22Rv1 (cell line): Measurements from ENCODE around the gene MAP4.
"Not testable (repeated sequence)": the region's sequence is repeated elsewhere in the genome, so short reads cannot be mapped to it uniquely, and the experiment has no call there.

ENCODE experiments used
- H3K27ac ChIP-seq: fragments of 450-650 bp; 2 replicates; pipeline ENCODE4 v1.5.1; 2017
- ZFX ChIP-seq: fragments of 450-650 bp; IDR thresholded peaks from 2 replicates; pipeline ENCODE4 v1.6.1; 2017; ENCODE audit warnings: antibody characterized with exemption, borderline replicate concordance
- TF ChIP-seq, protein P1 (sequence below): fragments of 450-650 bp; IDR thresholded peaks from 2 replicates; pipeline ENCODE4 v1.5.1; 2017; ENCODE audit warnings: mild to moderate bottlenecking

Gene MAP4

DNA sequence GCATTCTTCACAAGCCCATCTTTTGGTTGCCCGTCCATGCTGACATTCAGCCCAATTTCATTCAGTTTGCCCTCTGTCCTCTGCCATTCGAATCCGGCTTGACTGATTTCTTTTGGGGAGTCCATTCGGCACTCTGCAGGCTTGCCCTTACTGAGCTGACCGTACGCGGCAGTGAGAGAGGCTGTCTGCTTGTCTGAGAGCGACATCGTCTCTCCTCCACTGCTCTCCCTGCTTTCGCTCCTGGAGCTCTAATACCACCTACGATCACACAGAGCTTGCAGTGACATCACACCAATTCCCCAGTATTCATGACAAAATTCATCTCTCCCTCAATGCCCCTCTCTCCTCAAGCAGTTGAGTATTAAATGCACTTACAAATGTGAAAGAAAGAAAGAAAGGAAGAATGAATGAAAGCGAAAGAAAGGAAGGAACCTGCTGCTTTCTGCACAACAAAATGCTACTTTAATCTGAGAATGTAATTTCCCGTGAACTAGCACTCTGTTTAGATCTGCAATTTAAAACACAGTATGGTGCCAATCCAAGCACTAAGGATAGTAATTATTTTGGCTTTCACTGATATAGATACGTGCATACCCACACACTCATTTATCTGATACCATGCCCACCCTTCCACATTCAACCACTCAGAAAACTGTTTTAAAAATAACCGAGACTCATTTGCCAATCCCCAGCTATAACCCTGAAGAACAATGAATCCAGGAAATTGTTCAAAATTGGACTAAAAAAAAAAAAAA is 123.8 kb downstream of the MAP4 start:
- H3K27ac ChIP-seq, result no peak overlapping the region
- TF ChIP-seq ZFX, result no peak
- TF ChIP-seq, protein P1, sequence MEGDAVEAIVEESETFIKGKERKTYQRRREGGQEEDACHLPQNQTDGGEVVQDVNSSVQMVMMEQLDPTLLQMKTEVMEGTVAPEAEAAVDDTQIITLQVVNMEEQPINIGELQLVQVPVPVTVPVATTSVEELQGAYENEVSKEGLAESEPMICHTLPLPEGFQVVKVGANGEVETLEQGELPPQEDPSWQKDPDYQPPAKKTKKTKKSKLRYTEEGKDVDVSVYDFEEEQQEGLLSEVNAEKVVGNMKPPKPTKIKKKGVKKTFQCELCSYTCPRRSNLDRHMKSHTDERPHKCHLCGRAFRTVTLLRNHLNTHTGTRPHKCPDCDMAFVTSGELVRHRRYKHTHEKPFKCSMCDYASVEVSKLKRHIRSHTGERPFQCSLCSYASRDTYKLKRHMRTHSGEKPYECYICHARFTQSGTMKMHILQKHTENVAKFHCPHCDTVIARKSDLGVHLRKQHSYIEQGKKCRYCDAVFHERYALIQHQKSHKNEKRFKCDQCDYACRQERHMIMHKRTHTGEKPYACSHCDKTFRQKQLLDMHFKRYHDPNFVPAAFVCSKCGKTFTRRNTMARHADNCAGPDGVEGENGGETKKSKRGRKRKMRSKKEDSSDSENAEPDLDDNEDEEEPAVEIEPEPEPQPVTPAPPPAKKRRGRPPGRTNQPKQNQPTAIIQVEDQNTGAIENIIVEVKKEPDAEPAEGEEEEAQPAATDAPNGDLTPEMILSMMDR, result no peak

DNA sequence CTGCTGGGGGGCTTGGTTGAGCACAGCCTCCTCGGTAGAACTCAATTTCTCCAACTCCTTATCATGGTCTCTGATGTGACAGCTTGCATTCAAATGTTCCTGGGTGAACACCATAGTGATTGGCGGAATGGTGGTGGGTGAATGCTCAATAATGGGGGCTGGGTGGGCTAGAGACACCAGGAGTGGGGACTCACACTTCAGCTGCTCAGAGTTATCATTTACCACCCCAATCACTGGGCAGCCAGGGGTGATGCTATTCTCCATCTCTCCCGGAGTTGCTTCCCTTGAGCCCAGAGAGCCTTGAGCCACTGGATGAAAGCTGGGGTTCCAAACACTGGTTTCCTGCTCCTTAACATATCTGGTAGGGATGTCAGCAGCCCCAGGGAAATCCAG is 124.6 kb downstream of the MAP4 start:
- no peak overlapping the region for H3K27ac ChIP-seq
- TF ChIP-seq, protein P1, result no peak
- TF ChIP-seq ZFX, result no peak

DNA sequence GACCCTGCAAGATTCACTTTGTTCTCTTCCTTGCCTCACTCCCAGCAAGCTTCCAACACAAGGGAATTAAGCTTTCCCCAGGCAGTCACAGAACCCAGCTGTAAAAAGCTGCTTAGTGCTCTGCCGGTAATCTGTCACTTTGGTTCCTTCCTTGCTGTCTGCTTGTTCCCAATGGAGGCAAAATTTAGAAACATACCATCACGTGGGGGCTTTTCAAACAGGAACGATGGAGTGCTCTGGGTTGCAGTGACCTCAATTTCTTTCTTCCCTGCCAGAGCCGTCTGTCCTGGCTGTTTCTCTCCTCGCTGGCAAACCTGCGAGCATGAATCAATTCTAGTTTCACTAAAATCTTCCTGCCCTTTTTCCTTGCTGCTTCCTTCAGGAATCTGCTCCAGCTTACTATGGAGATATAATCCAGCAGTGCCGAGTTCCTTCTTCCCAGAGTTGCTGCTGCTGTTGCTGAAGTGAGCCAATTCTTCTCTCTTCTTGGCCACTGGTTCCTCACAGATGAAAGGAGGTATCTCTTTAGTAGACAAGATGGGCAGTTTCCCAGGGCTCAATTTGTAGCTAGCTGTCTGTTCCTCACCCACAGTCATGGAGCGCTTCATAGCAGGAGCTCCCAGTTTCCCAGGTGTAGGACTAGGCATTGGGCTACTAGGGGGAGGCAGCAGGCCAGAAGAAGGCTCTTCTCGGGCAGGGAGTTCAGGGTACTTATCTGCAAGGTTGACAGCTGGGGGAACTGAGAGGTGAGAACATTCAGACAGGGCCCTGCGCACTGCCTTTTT is 125.2 kb downstream of the MAP4 start:
- TF ChIP-seq, protein P1, result no peak
- TF ChIP-seq ZFX, result no peak
- H3K27ac ChIP-seq, result no peak overlapping the region

DNA sequence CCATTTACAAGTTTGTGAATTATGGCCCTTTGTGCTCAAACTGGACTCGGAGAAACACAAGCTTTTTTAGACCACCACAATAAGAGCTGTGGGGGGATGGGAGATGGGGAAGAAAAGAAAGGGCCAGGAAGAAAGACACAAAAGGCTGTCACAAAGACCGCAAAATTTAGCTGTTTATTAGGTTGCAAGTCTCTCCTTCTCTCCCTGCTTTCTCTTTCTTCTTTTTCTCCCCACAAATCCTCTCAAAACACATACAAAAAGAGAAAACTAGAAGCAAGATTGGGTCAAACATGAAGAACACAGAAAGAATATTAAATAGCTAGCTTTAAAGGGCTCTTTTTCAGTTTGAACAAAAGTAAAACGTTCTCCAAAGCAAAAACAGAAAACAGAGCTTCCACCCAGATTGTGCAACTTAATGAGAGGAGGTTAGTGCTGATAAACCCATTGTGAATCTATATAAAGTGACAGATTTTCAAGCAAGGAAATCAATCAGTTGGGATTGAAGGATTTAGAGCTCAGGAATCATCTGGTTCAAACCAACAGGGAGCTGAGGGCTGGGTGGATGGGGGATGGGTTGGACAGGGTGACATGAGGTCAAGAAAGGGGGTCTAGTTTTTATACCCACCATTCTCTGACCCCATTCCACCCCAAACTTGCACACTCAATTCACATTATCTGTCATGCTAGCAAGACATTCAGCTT is 125.9 kb downstream of the MAP4 start:
- TF ChIP-seq, protein P1, result no peak
- no peak for TF ChIP-seq ZFX
- H3K27ac ChIP-seq, result no peak overlapping the region

DNA sequence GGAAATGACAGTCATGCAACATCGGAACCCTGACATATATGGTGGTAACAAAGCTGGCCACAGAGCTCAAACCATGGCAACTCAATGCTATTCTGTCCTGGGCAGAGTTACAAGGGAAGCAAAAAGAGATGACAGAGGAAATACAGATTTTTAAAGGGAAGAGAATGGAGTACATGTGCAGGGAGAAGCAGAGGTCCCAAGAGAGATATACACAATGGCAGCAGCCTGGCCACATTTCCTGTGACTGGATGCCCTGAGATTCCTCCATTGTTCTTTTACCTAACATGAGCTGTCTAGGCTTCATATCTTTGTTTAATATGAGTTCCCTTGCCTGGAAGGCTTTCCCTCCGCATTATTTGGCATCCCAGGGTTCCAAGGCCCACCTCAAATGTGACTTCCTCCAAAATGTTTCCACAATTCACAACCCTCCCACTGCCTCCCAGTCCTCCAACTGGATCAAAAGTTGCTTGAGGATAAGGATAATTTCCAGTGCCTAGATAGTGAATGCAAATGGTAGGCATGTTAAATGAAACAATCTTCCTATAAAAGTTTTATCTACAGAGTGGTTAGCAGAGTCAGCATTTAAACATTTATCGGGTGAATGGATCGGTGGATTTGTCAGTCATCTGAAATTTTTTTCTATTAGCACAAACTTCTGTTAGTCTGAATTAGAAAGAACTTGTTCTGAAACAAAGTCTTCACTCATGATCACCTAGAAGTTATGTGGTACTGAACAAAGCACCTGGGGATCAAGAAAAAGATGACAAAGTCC is 127.0 kb downstream of the MAP4 start:
- no peak overlapping the region for H3K27ac ChIP-seq
- no peak for TF ChIP-seq ZFX
- TF ChIP-seq, protein P1, result no peak

DNA sequence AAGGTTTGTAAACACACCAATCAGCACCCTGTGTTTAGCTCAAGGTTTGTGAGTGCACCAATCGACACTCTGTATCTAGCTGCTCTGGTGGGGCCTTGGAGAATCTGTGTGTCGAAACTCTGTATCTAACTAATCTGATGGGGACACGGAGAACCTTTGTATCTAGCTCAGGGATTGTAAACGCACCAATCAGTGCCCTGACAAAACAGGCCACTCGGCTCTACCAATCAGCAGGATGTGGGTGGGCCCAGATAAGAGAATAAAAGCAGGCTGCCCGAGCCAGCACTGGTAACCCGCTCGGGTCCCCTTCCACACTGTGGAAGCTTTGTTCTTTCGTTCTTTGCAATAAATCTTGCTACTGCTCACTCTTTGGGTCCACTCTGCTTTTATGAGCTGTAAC is 128.2 kb downstream of the MAP4 start:
- H3K27ac ChIP-seq, result not testable (repeated sequence)

DNA sequence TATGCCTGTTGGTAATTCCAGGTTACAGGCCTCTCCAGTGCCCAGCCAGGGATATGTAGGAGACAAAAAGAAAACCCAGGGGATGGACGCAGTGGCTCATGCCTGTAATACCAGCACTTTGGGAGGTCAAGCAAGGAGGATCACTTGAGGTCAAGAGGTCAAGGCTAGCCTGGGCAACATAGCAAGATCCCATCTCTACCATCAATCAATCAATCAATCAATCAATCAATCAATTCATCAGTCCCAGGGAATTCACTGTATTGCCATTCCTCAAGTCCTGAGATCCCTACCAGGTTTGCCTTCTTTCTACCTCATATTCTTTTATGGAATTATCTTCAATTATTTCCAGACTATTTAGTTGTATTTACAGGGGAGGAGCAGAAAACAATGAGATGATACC is 131.0 kb downstream of the MAP4 start:
- no peak overlapping the region for H3K27ac ChIP-seq
- TF ChIP-seq ZFX, result no peak
- TF ChIP-seq, protein P1, result no peak
